CD4-positive, CD25-positive, alpha-beta regulatory T cell (primary cell): Measurements from ENCODE around the gene VRK3. TPM values are rescaled to one million over a fixed set of nuclear protein-coding genes. Genes with fewer than 3 reads are reported as not detected.

Experiments
- ATAC-seq, 2 donors: fragments of 150-1000 bp; cut with Tn5 transposase; one replicate each; pipeline ENCODE4 v1.10.0; 2021; ENCODE audit warnings: low read depth in 2 of 2, moderate number of reproducible peaks in 2 of 2, moderate library complexity in 1 of 2
- DNase-seq, 3 donors: peaks; one replicate each; pipeline versions ENCODE4 v3.0.0 to v3.0.0-alpha.2; 2012 to 2022; ENCODE audit warnings: mixed read lengths in 1 of 3
- H3K27ac ChIP-seq: one replicate; pipeline ENCODE4 v1.7.0; 2013; ENCODE audit warnings: mild to moderate bottlenecking, low read length; ENCODE audit not compliant: insufficient read depth, poor library complexity, severe bottlenecking
- H3K27me3 ChIP-seq: one replicate; pipeline ENCODE4 v1.7.0; 2013; ENCODE audit warnings: low read length; ENCODE audit not compliant: control insufficient read depth, insufficient read depth
- H3K36me3 ChIP-seq: one replicate; pipeline ENCODE4 v1.7.0; 2013; ENCODE audit warnings: mild to moderate bottlenecking, low read length, moderate library complexity; ENCODE audit not compliant: control insufficient read depth, insufficient read depth
- H3K4me1 ChIP-seq: 2 replicates; pipeline ENCODE4 v1.7.0; 2013; ENCODE audit warnings: mild to moderate bottlenecking, low read length; ENCODE audit not compliant: insufficient read depth, control insufficient read depth, poor library complexity, severe bottlenecking
- H3K4me3 ChIP-seq: one replicate; pipeline ENCODE4 v1.7.0; 2013; ENCODE audit warnings: low read depth, mild to moderate bottlenecking, low read length, moderate library complexity
- H3K9me3 ChIP-seq, 2 experiments: 1 replicate in 1 of 2; 2 replicates in 1 of 2; pipeline ENCODE4 v1.7.0; 2013; ENCODE audit warnings: low read length in 2 of 2, mild to moderate bottlenecking in 1 of 2, moderate library complexity in 1 of 2; ENCODE audit not compliant: control insufficient read depth in 2 of 2
- H3K27ac Mint-ChIP-seq, 3 donors: one replicate each; pipeline ENCODE4 v1.8.0; 2020 to 2022; ENCODE audit warnings: mild to moderate bottlenecking in 3 of 3, mixed read lengths in 3 of 3, moderate library complexity in 2 of 3
- H3K27me3 Mint-ChIP-seq: one replicate; pipeline ENCODE4 v1.8.0; 2022; ENCODE audit warnings: mild to moderate bottlenecking, mixed read lengths
- H3K36me3 Mint-ChIP-seq: one replicate; pipeline ENCODE4 v1.8.0; 2020; ENCODE audit warnings: mixed read lengths
- H3K4me1 Mint-ChIP-seq, 4 donors: one replicate each; pipeline ENCODE4 v1.8.0; 2020 to 2022; ENCODE audit warnings: mixed read lengths in 4 of 4, mild to moderate bottlenecking in 1 of 4
- H3K4me3 Mint-ChIP-seq, 4 donors: one replicate each; pipeline ENCODE4 v1.8.0; 2020 to 2022; ENCODE audit warnings: mild to moderate bottlenecking in 4 of 4, mixed read lengths in 4 of 4, moderate library complexity in 3 of 4
- H3K9me3 Mint-ChIP-seq, 7 donors: one replicate each; pipeline ENCODE4 v1.8.0; 2020 to 2022; ENCODE audit warnings: mixed read lengths in 7 of 7, mild to moderate bottlenecking in 3 of 7, moderate library complexity in 2 of 7
- polyA plus RNA-seq, 4 donors: library from polyadenylated mRNA; unstranded; fragments of 300-500 nt; fragmentation: Illumina TruSeq; gene quantifications; one replicate each; pipeline ENCODE4 v1.2.3, GENCODE V29; 2021
- total RNA-seq: library from RNA; stranded (reverse); gene quantifications from one replicate; pipeline ENCODE4 v1.2.3, GENCODE V29; 2022

Gene VRK3
- total and polyA plus RNA-seq, 5 donors from 2014 or later: 87.9 to 99.9 (median 94.4) TPM

GRCh38 chr19:50007947-50008346, 17.2 kb downstream of the VRK3 start:
- peaks cover 21% of the 10 kb centered on the region for H3K36me3 Mint-ChIP-seq
- H3K27ac Mint-ChIP-seq: no peak overlapping the region
- Histone ChIP-seq H3K4me1 (no peaks in the 10 kb centered on the region), H3K27ac (no peak overlapping the region), H3K27me3 (no peaks in the 10 kb centered on the region), H3K36me3 (peaks cover 77% of the 10 kb centered on the region), H3K4me3 (no peak overlapping the region), H3K9me3 (no peaks in the 10 kb centered on the region)
- no peaks in the 10 kb centered on the region for H3K27me3 Mint-ChIP-seq
- no peak for DNase-seq
- ATAC-seq: no peak
- H3K4me3 Mint-ChIP-seq: no peak overlapping the region
- no peaks in the 10 kb centered on the region for H3K9me3 Mint-ChIP-seq
- peaks cover 0 to 14% (median 8%) of the 10 kb centered on the region in 4 donors for H3K4me1 Mint-ChIP-seq

DNA sequence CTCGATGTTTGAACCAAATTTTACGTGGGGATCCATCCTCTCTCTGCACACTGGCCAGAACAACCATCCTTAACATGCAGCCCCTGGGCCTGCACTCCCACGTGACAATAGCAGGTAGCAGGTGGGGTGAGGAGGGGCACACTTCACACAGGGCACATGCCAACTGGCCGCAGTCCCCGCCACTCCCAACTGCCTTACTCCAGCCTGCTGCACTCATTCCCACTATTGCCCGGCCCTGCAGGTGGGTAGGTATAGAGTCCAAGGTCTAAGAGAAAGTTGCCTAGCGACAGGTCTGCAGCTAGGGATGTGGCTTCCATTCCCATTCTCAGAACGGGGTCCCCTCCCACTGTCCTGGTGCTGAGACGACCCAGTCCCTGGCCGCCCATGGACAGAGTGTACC, 18.0 kb downstream of the VRK3 start:
- Histone ChIP-seq H3K9me3 (no peaks in the 10 kb centered on the region), H3K4me1 (no peaks in the 10 kb centered on the region), H3K27me3 (no peaks in the 10 kb centered on the region), H3K36me3 (peaks cover 79% of the 10 kb centered on the region), H3K27ac (no peak overlapping the region), H3K4me3 (no peak overlapping the region)
- peaks cover 19% of the 10 kb centered on the region for H3K36me3 Mint-ChIP-seq
- peaks cover 0 to 14% (median 6%) of the 10 kb centered on the region in 4 donors for H3K4me1 Mint-ChIP-seq
- H3K27me3 Mint-ChIP-seq: no peaks in the 10 kb centered on the region
- no peak overlapping the region for H3K4me3 Mint-ChIP-seq
- no peaks in the 10 kb centered on the region for H3K9me3 Mint-ChIP-seq
- DNase-seq: no peak
- ATAC-seq: no peak
- no peak overlapping the region for H3K27ac Mint-ChIP-seq

- peaks cover 0 to 10% (median 3%) of the 10 kb centered on the region in 4 donors for H3K4me1 Mint-ChIP-seq
- peaks cover 27% of the 10 kb centered on the region for H3K36me3 Mint-ChIP-seq
- ATAC-seq (no peak), DNase-seq (no peak)
- Histone ChIP-seq H3K27ac (no peak overlapping the region), H3K4me1 (no peaks in the 10 kb centered on the region), H3K36me3 (peaks cover 85% of the 10 kb centered on the region), H3K9me3 (no peaks in the 10 kb centered on the region), H3K27me3 (no peaks in the 10 kb centered on the region), H3K4me3 (no peak overlapping the region)
- H3K4me3 Mint-ChIP-seq: no peak overlapping the region
- H3K27ac Mint-ChIP-seq: no peak overlapping the region
- H3K27me3 Mint-ChIP-seq: no peaks in the 10 kb centered on the region
- no peaks in the 10 kb centered on the region for H3K9me3 Mint-ChIP-seq
These were observed 19.7 kb downstream of the VRK3 start for GRCh38 chr19:50005428-50005827.

GRCh38 chr19:50003810-50004419, 21.3 kb downstream of the VRK3 start:
- H3K4me1 ChIP-seq: no peaks in the 10 kb centered on the region
- no peak overlapping the region for H3K27ac ChIP-seq
- Mint-ChIP-seq H3K27me3 (no peaks in the 10 kb centered on the region), H3K4me1 (peaks cover 0 to 10% (median 4%) of the 10 kb centered on the region in 4 donors), H3K4me3 (no peak overlapping the region), H3K27ac (no peak overlapping the region), H3K9me3 (no peaks in the 10 kb centered on the region), H3K36me3 (peaks cover 35% of the 10 kb centered on the region)
- H3K4me3 ChIP-seq: no peak overlapping the region
- peak in 1 of 3 donors; percentile 10 for DNase-seq
- ATAC-seq: peak; percentile 35 to 41
- no peaks in the 10 kb centered on the region for H3K27me3 ChIP-seq
- H3K9me3 ChIP-seq: no peaks in the 10 kb centered on the region
- peaks cover 90% of the 10 kb centered on the region for H3K36me3 ChIP-seq

DNA sequence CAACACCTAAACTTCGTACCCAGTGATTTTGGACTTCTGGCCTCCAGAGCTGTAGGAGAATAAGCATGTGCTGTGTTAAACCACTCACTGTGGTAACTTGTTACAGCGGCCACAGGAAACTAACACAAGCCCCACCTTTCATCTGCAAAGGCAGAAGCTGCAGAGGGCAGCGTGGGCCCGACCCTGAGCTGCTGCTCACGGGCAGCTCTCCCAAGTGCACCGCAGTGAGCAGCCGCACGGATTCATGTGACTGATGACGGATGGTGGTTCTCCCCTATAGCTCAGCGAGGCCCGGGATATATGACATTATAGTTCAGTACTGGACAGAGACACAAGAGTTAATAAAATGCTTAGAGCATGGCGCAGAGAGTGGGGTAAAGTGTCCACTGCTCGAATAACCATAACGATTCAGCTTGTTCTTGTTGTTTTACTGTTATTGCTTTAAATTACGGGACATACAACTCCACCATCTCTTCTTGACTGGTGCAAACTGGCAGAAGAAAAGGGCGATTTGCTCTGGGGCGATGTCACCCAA, 21.9 kb downstream of the VRK3 start:
- Mint-ChIP-seq H3K4me3 (no peak overlapping the region), H3K9me3 (no peaks in the 10 kb centered on the region), H3K27me3 (no peaks in the 10 kb centered on the region), H3K4me1 (peaks cover 0 to 10% (median 4%) of the 10 kb centered on the region in 4 donors), H3K27ac (no peak overlapping the region), H3K36me3 (peaks cover 35% of the 10 kb centered on the region)
- no peak for ATAC-seq
- Histone ChIP-seq H3K9me3 (no peaks in the 10 kb centered on the region), H3K36me3 (peaks cover 89% of the 10 kb centered on the region), H3K27ac (no peak overlapping the region), H3K27me3 (no peaks in the 10 kb centered on the region), H3K4me1 (no peaks in the 10 kb centered on the region), H3K4me3 (no peak overlapping the region)
- DNase-seq: no peak

DNA sequence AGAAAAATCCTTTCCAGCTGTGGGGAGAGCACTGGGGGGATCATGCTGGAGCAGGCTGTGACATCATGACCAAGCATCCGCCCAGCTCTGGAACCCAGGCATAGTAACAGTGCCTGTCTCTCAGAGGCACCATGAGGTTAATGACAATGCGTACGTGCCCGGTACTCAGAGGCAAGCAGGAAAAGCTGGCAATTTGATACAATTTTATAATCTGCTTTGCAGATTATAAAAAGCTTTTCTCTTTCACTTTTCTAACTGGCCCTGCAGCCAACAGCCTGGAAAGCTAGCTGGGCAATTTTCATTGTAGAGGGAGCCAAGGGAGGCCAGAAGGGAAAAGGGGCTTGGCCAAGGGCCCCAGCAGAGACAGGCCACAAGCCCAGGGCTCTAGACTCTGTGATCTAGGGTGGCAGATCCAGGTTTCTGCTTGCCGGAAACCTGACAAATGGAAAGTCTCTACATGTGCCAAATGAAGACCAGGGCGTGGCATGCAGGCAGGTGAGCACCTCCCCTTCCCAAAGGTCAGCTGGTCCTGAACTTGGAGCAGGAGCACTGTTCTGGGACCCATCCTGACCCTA, 22.7 kb downstream of the VRK3 start:
- Mint-ChIP-seq H3K27me3 (no peaks in the 10 kb centered on the region), H3K9me3 (peaks cover 0 to 1% (median 0%) of the 10 kb centered on the region in 7 donors), H3K36me3 (peaks cover 37% of the 10 kb centered on the region), H3K4me3 (no peak overlapping the region), H3K27ac (no peak overlapping the region), H3K4me1 (peaks cover 0 to 10% (median 4%) of the 10 kb centered on the region in 4 donors)
- Histone ChIP-seq H3K27me3 (no peaks in the 10 kb centered on the region), H3K4me3 (no peak overlapping the region), H3K4me1 (no peaks in the 10 kb centered on the region), H3K9me3 (no peaks in the 10 kb centered on the region), H3K36me3 (peaks cover 84% of the 10 kb centered on the region), H3K27ac (no peak overlapping the region)
- DNase-seq (no peak), ATAC-seq (no peak)

- Mint-ChIP-seq H3K9me3 (peaks cover 0 to 1% (median 0%) of the 10 kb centered on the region in 7 donors), H3K4me1 (peaks cover 0 to 6% (median 4%) of the 10 kb centered on the region in 4 donors), H3K27ac (peak overlapping the region in 1 of 3 donors; percentile 32), H3K27me3 (no peaks in the 10 kb centered on the region), H3K4me3 (no peak overlapping the region), H3K36me3 (peaks cover 34% of the 10 kb centered on the region)
- Histone ChIP-seq H3K9me3 (no peaks in the 10 kb centered on the region), H3K36me3 (peaks cover 84% of the 10 kb centered on the region), H3K4me3 (no peak overlapping the region), H3K4me1 (no peaks in the 10 kb centered on the region), H3K27ac (no peak overlapping the region), H3K27me3 (no peaks in the 10 kb centered on the region)
- ATAC-seq (no peak), DNase-seq (no peak)
These were observed 23.4 kb downstream of the VRK3 start for GRCh38 chr19:50001775-50002174.
